HG02970 (cell line): ENCODE data around the gene SESN2.

Source experiments
- ATAC-seq: cut with Tn5 transposase; IDR thresholded peaks from one replicate; pipeline ENCODE4 v1.9.1; 2021; ENCODE audit warnings: mild to moderate bottlenecking, moderate library complexity, moderate number of reproducible peaks; ENCODE audit not compliant: unreplicated experiment, low FRiP score

SESN2 gene

GRCh38 chr1:28249013-28249865 is 10.1 kb upstream of the SESN2 start:
- ATAC-seq, result no peak

GRCh38 chr1:28249866-28250295 is 9.4 kb upstream of the SESN2 start:
- no peak for ATAC-seq

GRCh38 chr1:28256197-28256827 is 3.0 kb upstream of the SESN2 start:
- no peak for ATAC-seq

GRCh38 chr1:28257736-28258135 is 1.6 kb upstream of the SESN2 start:
- ATAC-seq, result no peak

- no peak for ATAC-seq
Measured at GRCh38 chr1:28258628-28259251, 578 bp upstream of the SESN2 start.

GRCh38 chr1:28259934-28260802 is 850 bp downstream of the SESN2 start:
- peak; percentile 19 for ATAC-seq

- ATAC-seq, result no peak
Measured at GRCh38 chr1:28260803-28261174, 1.5 kb downstream of the SESN2 start.

GRCh38 chr1:28264897-28265296 is 5.6 kb downstream of the SESN2 start:
- no peak for ATAC-seq

GRCh38 chr1:28265577-28265976 is 6.3 kb downstream of the SESN2 start:
- ATAC-seq, result no peak

GRCh38 chr1:28266920-28267322 is 7.6 kb downstream of the SESN2 start:
- no peak for ATAC-seq

GRCh38 chr1:28267633-28268032 is 8.3 kb downstream of the SESN2 start:
- no peak for ATAC-seq

- no peak for ATAC-seq
Measured at GRCh38 chr1:28269529-28269928, 10.2 kb downstream of the SESN2 start.

- no peak for ATAC-seq
Measured at GRCh38 chr1:28272215-28272852, 13.0 kb downstream of the SESN2 start.

- no peak for ATAC-seq
Measured at GRCh38 chr1:28273216-28273860, 14.0 kb downstream of the SESN2 start.

- no peak for ATAC-seq
Measured at GRCh38 chr1:28278763-28279162, 19.4 kb downstream of the SESN2 start.

- ATAC-seq, result no peak
Measured at GRCh38 chr1:28279721-28280120, 20.4 kb downstream of the SESN2 start.

- no peak for ATAC-seq
Measured at GRCh38 chr1:28280501-28280900, 21.2 kb downstream of the SESN2 start.

- no peak for ATAC-seq
Measured at GRCh38 chr1:28280977-28281381, 21.7 kb downstream of the SESN2 start.

- no peak for ATAC-seq
Measured at GRCh38 chr1:28281608-28282425, 22.5 kb downstream of the SESN2 start.
